ENCODE results near the gene EFS.

DNA sequence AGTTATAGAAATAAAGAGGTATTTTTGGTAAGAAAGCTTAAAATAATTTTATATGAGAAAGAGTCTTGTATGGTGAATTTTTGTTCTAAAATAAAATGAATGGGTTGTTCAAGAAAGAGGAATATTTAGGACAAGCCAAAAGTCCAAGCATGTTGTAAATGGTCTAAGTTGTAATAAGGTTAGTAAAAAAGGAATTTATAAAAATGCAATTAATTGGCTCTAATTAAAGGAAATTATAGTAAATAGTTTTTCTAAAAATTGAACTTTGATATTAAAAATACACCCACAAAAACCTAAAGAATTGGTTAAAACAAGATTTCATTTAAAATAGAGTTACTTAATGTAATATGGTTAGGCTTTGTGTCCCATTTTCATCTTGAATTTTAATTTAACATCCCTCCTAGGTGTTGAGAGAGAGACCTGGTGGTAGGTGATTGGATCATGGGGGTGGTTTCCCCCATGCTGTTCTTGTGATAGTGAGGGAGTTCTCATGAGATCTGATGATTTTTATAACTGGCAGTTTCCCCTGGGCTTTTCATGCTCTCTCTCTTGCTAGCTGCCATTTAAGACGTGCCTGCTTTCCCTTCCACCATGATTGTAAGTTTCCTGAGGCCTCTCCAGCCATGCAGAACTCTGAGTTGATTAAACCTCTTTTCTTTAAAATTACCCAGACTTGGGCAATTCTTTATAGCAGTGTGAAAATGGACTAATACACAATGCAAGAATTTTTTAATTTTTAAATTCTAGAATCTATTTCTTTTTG is 25.3 kb downstream of the EFS start:
- TF ChIP-seq, protein P1, sequence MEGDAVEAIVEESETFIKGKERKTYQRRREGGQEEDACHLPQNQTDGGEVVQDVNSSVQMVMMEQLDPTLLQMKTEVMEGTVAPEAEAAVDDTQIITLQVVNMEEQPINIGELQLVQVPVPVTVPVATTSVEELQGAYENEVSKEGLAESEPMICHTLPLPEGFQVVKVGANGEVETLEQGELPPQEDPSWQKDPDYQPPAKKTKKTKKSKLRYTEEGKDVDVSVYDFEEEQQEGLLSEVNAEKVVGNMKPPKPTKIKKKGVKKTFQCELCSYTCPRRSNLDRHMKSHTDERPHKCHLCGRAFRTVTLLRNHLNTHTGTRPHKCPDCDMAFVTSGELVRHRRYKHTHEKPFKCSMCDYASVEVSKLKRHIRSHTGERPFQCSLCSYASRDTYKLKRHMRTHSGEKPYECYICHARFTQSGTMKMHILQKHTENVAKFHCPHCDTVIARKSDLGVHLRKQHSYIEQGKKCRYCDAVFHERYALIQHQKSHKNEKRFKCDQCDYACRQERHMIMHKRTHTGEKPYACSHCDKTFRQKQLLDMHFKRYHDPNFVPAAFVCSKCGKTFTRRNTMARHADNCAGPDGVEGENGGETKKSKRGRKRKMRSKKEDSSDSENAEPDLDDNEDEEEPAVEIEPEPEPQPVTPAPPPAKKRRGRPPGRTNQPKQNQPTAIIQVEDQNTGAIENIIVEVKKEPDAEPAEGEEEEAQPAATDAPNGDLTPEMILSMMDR (IDR thresholded peaks at IDR 0.05; ENCODE audit: low read depth, low read length) = no peak
- TF ChIP-seq POLR2A (IDR thresholded peaks at IDR 0.05; ENCODE audit: extremely low read depth, insufficient read length) = no peak
